DOHH2 (cell line): ENCODE data around the gene SPAST.

Source experiments
- H3F3A ChIP-seq: fragments of 200-600 bp; sonication (generic), shearing (Covaris generic); 2 replicates; pipeline ENCODE4 v1.6.0; 2016; ENCODE audit warnings: antibody characterized with exemption, mild to moderate bottlenecking; ENCODE audit not compliant: control insufficient read depth, insufficient read depth
- H3K27ac ChIP-seq: fragments of 200-600 bp; sonication (generic); 2 replicates; pipeline ENCODE4 v1.5.1; 2014; ENCODE audit warnings: low read depth, mild to moderate bottlenecking, low read length, moderate library complexity
- H3K27me3 ChIP-seq: fragments of 200-600 bp; sonication (generic); 2 replicates; pipeline ENCODE4 v1.6.1; 2014; ENCODE audit warnings: mild to moderate bottlenecking, low read length, mixed read lengths; ENCODE audit not compliant: control insufficient read depth
- H3K36me3 ChIP-seq: fragments of 200-600 bp; sonication (generic); 2 replicates; pipeline ENCODE4 v1.6.1; 2014; ENCODE audit warnings: mild to moderate bottlenecking, low read length, moderate library complexity, mixed read lengths; ENCODE audit not compliant: control insufficient read depth
- H3K4me1 ChIP-seq: fragments of 200-600 bp; sonication (generic); 2 replicates; pipeline ENCODE4 v1.6.1; 2014; ENCODE audit warnings: mild to moderate bottlenecking, low read length, mixed read lengths; ENCODE audit not compliant: control insufficient read depth
- H3K4me2 ChIP-seq: fragments of 200-600 bp; sonication (generic); 2 replicates; pipeline ENCODE4 v1.6.0; 2014; ENCODE audit warnings: mild to moderate bottlenecking, low read length, moderate library complexity
- H3K4me3 ChIP-seq: fragments of 200-600 bp; sonication (generic); 2 replicates; pipeline ENCODE4 v1.5.1; 2014; ENCODE audit warnings: mild to moderate bottlenecking, low read length, mixed read lengths
- H3K79me2 ChIP-seq: fragments of 200-600 bp; sonication (generic); 2 replicates; pipeline ENCODE4 v1.6.1; 2014; ENCODE audit warnings: mild to moderate bottlenecking, low read length, mixed read lengths; ENCODE audit not compliant: control insufficient read depth
- H3K9me2 ChIP-seq: fragments of 200-600 bp; sonication (generic); replicated peaks from 2 replicates; pipeline ENCODE4 v1.6.1; 2014; ENCODE audit warnings: mild to moderate bottlenecking, low read length, mixed read lengths; ENCODE audit not compliant: control insufficient read depth
- H3K9me3 ChIP-seq: fragments of 200-600 bp; sonication (generic); 2 replicates; pipeline ENCODE4 v1.6.1; 2014; ENCODE audit warnings: antibody characterized with exemption, low read length, mixed read lengths; ENCODE audit not compliant: control insufficient read depth, insufficient read depth
- H4K20me1 ChIP-seq: fragments of 200-600 bp; sonication (generic); 2 replicates; pipeline ENCODE4 v1.6.0; 2014; ENCODE audit warnings: low read depth, mild to moderate bottlenecking, antibody characterized with exemption, low read length, moderate library complexity; ENCODE audit not compliant: control insufficient read depth, insufficient read depth
- EZH2phosphoT487 ChIP-seq: fragments of 200-600 bp; sonication (generic); IDR thresholded peaks from 2 replicates; pipeline ENCODE4 v1.6.1; 2017; ENCODE audit warnings: borderline replicate concordance, mild to moderate bottlenecking, antibody characterized with exemption, low read length, moderate library complexity, mixed read lengths
- TF ChIP-seq, protein P1 (sequence below): fragments of 200-600 bp; sonication (generic); IDR thresholded peaks from one replicate; pipeline ENCODE4 v1.5.1; 2014; ENCODE audit warnings: antibody characterized with exemption, mild to moderate bottlenecking, low read depth, low read length; ENCODE audit not compliant: poor library complexity, severe bottlenecking

The SPAST gene

DNA sequence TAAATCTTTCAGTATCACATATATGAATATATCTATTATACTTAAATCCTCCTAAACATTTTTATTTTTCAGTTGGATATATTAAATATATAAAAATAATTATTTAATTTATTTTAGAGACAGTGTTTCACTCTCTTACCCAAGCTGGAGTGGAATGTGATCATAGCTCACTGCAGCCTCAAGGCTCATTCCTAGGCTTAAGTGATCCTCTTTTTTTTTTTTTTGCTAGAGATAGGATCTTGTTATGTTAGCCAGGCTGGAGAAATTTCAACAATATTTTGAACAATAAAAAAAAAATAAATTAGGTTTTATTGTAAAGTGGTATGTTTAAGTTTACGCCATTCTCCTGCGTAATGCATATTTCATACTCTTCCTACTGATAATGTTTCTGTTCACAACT, 4.2 kb downstream of the SPAST start:
- no peak overlapping the region for H3K27ac ChIP-seq
- H3K9me3 ChIP-seq, result no peaks in the 10 kb centered on the region
- H3K79me2 ChIP-seq, result peaks cover 35% of the 10 kb centered on the region
- H3K36me3 ChIP-seq, result no peaks in the 10 kb centered on the region
- no peak overlapping the region for H3K4me2 ChIP-seq
- H3K4me3 ChIP-seq, result no peak overlapping the region
- no peaks in the 10 kb centered on the region for H3K27me3 ChIP-seq
- no peaks in the 10 kb centered on the region for H3K9me2 ChIP-seq
- 0 out of 2 replicates have a peak, but pooled peaks cover 2% of the 10 kb centered on the region for H3F3A ChIP-seq
- TF ChIP-seq EZH2phosphoT487, result no peak
- TF ChIP-seq, protein P1, sequence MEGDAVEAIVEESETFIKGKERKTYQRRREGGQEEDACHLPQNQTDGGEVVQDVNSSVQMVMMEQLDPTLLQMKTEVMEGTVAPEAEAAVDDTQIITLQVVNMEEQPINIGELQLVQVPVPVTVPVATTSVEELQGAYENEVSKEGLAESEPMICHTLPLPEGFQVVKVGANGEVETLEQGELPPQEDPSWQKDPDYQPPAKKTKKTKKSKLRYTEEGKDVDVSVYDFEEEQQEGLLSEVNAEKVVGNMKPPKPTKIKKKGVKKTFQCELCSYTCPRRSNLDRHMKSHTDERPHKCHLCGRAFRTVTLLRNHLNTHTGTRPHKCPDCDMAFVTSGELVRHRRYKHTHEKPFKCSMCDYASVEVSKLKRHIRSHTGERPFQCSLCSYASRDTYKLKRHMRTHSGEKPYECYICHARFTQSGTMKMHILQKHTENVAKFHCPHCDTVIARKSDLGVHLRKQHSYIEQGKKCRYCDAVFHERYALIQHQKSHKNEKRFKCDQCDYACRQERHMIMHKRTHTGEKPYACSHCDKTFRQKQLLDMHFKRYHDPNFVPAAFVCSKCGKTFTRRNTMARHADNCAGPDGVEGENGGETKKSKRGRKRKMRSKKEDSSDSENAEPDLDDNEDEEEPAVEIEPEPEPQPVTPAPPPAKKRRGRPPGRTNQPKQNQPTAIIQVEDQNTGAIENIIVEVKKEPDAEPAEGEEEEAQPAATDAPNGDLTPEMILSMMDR, result no peak
- H4K20me1 ChIP-seq, result no peaks in the 10 kb centered on the region
- peaks cover 15% of the 10 kb centered on the region for H3K4me1 ChIP-seq

DNA sequence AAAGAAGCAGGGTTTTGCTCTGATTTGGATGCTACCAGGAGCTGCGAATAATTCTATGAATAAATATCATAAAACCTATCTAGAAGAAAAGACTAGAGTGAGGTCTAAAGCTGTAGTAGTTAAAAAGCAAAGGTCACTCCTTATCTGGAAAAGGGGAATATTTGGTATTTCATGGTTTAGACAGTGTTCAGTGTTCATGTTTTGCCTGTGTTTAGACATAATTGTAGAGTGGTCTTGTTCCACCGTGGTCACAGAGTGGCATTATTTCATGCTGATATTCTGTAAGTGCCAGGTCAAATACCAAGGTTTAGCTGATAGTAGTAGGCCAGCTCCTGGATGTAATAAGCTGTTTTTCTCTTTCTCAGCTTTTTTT, 10.8 kb downstream of the SPAST start:
- no peak overlapping the region for H3K27ac ChIP-seq
- no peaks in the 10 kb centered on the region for H3K4me1 ChIP-seq
- H3K4me3 ChIP-seq, result no peak overlapping the region
- no peaks in the 10 kb centered on the region for H4K20me1 ChIP-seq
- no peaks in the 10 kb centered on the region for H3K9me2 ChIP-seq
- H3K9me3 ChIP-seq, result no peaks in the 10 kb centered on the region
- H3K36me3 ChIP-seq, result no peaks in the 10 kb centered on the region
- peaks cover 2% of the 10 kb centered on the region; the same call in 1 of the 2 replicates for H3F3A ChIP-seq
- TF ChIP-seq, protein P1, result no peak
- TF ChIP-seq EZH2phosphoT487, result no peak
- H3K79me2 ChIP-seq, result peaks cover 14% of the 10 kb centered on the region
- H3K27me3 ChIP-seq, result no peaks in the 10 kb centered on the region
- H3K4me2 ChIP-seq, result no peak overlapping the region

DNA sequence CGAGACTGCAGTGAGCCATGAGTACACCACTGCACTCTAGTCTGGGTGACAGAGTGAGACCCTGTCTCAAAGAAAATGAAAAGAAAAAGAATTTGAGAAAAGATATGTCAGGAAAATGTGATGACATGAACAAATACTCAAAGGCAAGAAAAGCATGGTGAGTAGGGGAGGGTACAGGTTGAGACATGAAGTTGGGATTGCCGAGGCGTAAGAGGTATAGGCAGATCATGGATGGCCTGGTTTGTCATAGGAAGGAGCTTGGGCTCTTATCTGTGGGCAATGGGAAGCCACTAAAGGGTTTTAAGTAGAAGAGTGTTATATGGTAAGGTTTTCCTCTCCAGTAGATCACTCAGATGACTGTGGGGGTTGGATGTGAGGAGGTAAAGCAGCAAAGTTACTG, 32.3 kb downstream of the SPAST start:
- peaks cover 5% of the 10 kb centered on the region; the same call in 1 of the 2 replicates for H3F3A ChIP-seq
- H3K27ac ChIP-seq, result no peak overlapping the region
- no peaks in the 10 kb centered on the region; the same call in 1 of the 2 replicates for H3K36me3 ChIP-seq
- H3K9me3 ChIP-seq, result no peaks in the 10 kb centered on the region
- H3K79me2 ChIP-seq, result no peaks in the 10 kb centered on the region
- TF ChIP-seq, protein P1, result no peak
- TF ChIP-seq EZH2phosphoT487, result no peak
- H3K4me1 ChIP-seq, result no peaks in the 10 kb centered on the region
- H4K20me1 ChIP-seq, result no peaks in the 10 kb centered on the region
- H3K9me2 ChIP-seq, result no peaks in the 10 kb centered on the region
- H3K27me3 ChIP-seq, result no peaks in the 10 kb centered on the region
- H3K4me2 ChIP-seq, result no peak overlapping the region
- no peak overlapping the region for H3K4me3 ChIP-seq

DNA sequence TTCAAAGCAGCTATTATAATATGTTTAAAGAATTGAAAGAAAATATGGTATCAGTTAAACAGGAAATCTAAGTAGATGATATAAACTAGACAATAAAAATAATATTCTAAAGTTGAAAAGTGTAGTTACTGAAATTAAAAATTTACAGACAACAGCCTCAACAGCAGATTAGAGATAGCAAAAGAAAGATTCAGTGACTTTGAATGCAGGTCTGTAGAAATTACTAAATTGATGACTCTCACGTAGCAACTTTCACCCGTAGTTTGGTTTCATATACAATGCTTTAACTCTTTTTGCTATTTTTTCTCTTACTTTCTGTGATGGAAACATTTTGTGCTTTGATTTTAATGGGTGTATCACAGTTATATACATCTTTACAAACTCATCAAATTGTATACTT, 44.8 kb downstream of the SPAST start:
- H3K9me3 ChIP-seq, result no peaks in the 10 kb centered on the region
- no peaks in the 10 kb centered on the region for H3K79me2 ChIP-seq
- no peak overlapping the region for H3K4me3 ChIP-seq
- H3K36me3 ChIP-seq, result no peaks in the 10 kb centered on the region
- H3K4me2 ChIP-seq, result no peak overlapping the region
- no peaks in the 10 kb centered on the region for H3K4me1 ChIP-seq
- no peaks in the 10 kb centered on the region for H3K27me3 ChIP-seq
- H3K27ac ChIP-seq, result no peak overlapping the region
- no peaks in the 10 kb centered on the region for H4K20me1 ChIP-seq
- TF ChIP-seq, protein P1, result no peak
- no peak for TF ChIP-seq EZH2phosphoT487
- H3K9me2 ChIP-seq, result no peaks in the 10 kb centered on the region
- no peaks in the 10 kb centered on the region for H3F3A ChIP-seq
